ENCODE results near the gene LRRC4C. TPM values are rescaled to one million over a fixed set of nuclear protein-coding genes. Genes with fewer than 3 reads are reported as not detected.
"Not testable (repeated sequence)": the region's sequence is repeated elsewhere in the genome, so short reads cannot be mapped to it uniquely, and the experiment has no call there.

Gene LRRC4C
- total RNA-seq, 1 donor from 2014 or later: not detected

- intact Hi-C loops (cut with micrococcal nuclease): no loop called here
These were observed 1272.8 kb downstream of the LRRC4C start for GRCh38 chr11:40186437-40187263.

DNA sequence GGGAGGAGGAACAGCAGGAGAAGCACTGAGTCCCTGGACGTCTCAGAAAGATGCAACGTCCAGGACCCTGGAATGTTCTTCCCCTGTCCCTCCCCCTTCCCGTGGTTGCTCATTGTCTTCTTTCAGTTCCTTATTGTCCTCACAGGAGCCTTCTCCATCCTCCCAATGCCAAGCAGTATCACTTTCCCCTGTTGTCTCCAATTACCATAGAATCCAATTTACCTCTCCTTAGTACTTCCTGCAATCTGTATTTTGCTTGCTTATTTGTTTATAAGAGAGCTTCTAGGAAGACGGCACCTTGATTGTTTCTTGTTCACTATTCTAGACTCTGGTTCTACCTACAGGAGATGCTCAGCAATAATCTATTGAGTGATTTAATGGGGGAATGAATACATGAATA, 1273.7 kb downstream of the LRRC4C start:
- intact Hi-C loops (cut with micrococcal nuclease): no loop called here

GRCh38 chr11:40183073-40184064, 1276.1 kb downstream of the LRRC4C start:
- intact Hi-C loops (cut with micrococcal nuclease): no loop called here

- intact Hi-C loops (cut with micrococcal nuclease): no loop called here
These were observed 1279.9 kb downstream of the LRRC4C start for GRCh38 chr11:40179541-40179940.

- intact Hi-C loops (cut with micrococcal nuclease): no loop called here
These were observed 1281.0 kb downstream of the LRRC4C start for GRCh38 chr11:40178470-40178869.

DNA sequence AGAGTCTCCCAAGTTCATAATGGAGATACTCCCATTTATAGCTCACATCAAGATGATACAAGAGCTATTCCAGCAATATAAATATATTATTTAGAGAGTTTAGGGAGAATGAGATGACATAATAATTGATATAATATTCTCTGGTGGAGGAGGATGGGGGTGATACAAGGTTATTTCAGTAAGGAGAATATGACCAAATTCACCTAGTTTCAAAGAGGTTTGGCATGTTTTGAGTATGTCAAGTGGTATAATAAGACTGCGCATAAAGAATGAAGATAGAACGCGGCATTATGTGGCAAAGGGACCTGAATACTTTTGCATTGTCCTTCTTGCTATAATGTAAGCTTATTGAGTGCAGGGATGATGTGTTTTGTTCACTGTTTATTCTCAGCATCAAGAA, 1283.5 kb downstream of the LRRC4C start:
- intact Hi-C loops (cut with micrococcal nuclease): no loop called here

GRCh38 chr11:40170078-40170477, 1289.4 kb downstream of the LRRC4C start:
- intact Hi-C loops (cut with micrococcal nuclease): no loop called here

GRCh38 chr11:40168414-40168813, 1291.0 kb downstream of the LRRC4C start:
- intact Hi-C loops (cut with micrococcal nuclease): no loop called here

GRCh38 chr11:40167805-40168204, 1291.6 kb downstream of the LRRC4C start:
- intact Hi-C loops (cut with micrococcal nuclease): not testable (repeated sequence)

DNA sequence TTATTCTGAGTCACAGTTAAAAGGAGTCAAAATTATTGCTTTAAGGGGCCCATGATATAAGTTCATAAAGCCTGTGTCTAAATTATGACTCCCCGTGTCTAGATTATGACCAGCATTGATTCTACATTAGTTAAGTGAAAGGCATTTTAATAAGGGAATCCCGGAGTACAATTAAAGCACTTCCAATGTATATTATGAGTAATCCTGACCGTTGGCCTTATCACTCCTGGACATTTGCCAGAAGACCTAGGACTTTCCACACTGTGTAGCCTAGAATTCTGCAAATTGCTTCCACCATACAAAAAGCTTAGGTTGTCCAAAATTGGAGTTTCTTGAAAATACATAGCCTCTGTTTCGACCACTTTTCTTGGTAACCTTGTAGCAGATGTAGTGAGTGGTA, 1292.6 kb downstream of the LRRC4C start:
- intact Hi-C loops (cut with micrococcal nuclease): no loop called here

GRCh38 chr11:40162901-40163883, 1296.3 kb downstream of the LRRC4C start:
- intact Hi-C loops (cut with micrococcal nuclease): no loop called here

DNA sequence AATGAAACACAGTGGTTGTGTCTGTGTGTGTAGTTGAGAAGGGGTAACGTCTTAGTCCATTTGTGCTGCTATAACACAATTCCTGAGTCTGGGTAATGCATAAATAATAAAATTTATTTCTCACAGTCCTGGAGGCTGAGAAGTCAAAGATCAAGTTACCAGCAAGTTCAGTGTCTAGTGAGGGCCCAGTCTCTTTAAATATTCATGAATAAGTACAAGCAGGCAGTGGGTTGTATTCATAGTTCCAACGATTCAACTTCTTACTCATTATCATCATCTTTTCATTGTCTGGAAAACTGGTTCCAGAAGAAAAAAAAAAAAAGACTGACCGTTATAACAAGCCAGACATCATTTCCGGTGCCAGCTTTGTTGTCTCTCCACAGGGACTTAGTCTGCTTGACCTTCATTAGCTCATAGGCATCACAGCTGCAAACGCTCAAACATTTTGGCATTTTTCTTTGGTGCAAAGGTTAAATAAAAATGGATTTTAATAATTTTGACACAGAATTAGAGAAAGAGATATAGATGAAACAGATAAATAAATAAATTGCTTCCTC, 1297.5 kb downstream of the LRRC4C start:
- intact Hi-C loops (cut with micrococcal nuclease): no loop called here

DNA sequence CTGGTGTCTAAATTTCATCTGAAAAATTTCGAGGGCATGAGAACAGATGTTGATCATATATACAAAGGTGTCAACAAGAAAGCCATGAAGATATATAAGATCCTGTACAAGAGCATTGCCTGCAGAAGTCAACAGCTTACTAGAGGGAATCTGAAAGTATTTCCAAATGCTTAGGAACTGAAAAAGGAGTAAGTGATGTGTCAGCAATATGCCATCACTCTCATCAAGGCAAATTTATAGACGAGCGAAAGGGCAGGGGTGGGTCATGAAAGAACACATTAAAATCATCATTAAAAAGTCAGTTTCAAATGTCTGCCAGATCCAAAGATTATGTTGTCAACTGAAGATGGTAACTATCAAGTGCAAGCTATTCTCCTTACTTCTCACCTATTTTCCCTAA, 1299.0 kb downstream of the LRRC4C start:
- intact Hi-C loops (cut with micrococcal nuclease): no loop called here

DNA sequence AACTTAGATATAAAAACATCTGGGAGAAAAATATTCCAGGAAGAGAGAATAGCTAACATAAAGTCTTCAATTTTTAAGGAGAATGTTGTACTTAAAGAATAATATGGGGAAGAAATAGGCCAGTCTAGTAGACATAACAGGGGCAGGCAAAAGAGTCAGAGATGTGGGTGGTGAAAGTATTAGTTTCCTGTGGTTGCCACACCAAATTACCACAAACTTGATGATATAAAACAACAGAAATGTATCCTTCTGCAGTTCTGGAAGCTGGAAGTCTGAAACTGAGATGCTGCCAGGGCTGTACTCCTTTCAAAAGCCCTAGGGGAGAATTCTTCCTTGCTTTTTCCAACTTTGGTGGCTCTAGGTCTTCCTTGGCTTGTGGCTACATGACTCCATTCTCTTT, 1309.7 kb downstream of the LRRC4C start:
- intact Hi-C loops (cut with micrococcal nuclease): no loop called here

- intact Hi-C loops (cut with micrococcal nuclease): no loop called here
These were observed 1318.9 kb downstream of the LRRC4C start for GRCh38 chr11:40140560-40140959.

GRCh38 chr11:40139536-40139935, 1319.9 kb downstream of the LRRC4C start:
- intact Hi-C loops (cut with micrococcal nuclease): no loop called here

- intact Hi-C loops (cut with micrococcal nuclease): no loop called here
These were observed 1320.4 kb downstream of the LRRC4C start for GRCh38 chr11:40139066-40139465.

- intact Hi-C loops (cut with micrococcal nuclease): no loop called here
These were observed 1324.5 kb downstream of the LRRC4C start for GRCh38 chr11:40134820-40135570.

DNA sequence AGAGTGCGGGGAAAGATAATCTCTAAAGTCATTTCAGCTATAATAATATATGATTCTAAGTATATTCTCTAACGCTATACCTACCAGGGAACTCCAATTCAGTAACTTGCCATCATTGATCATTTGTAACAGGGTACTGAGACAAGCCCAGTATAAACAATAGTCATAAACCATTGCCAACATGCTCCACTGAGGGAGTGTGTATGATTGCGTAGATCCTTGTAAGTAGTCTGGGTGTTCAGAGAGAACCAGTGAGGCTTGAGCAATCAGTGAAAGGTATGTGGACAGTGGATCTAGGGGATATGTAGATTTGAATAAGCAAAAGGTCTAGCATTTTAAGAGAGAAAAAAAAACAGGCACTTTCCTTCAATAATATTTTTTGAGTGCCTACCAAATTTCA, 1326.0 kb downstream of the LRRC4C start:
- intact Hi-C loops (cut with micrococcal nuclease): no loop called here

GRCh38 chr11:40132912-40133311, 1326.5 kb downstream of the LRRC4C start:
- intact Hi-C loops (cut with micrococcal nuclease): no loop called here

Measured in T-helper 1 cell treated with Interleukin-12 subunit alpha and Interleukin-12 subunit beta and Interleukin-4 antibody, amounts not matched to agents 30 ng/mL and 1 ng/mL, for 36 hours (primary cell).